RCC 7860 (cell line): ENCODE data around the gene IL17B.

ENCODE experiments used
- DNase-seq: peaks from one replicate; pipeline ENCODE4 v3.0.0-alpha.2; 2015; ENCODE audit warnings: low spot score
- FAIRE-seq: peaks from 2 replicates; lab custom pipeline; 2012; peaks lifted over from hg19 to GRCh38; lab: Jason Lieb, UNC

Gene IL17B, protein sequence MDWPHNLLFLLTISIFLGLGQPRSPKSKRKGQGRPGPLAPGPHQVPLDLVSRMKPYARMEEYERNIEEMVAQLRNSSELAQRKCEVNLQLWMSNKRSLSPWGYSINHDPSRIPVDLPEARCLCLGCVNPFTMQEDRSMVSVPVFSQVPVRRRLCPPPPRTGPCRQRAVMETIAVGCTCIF

DNA sequence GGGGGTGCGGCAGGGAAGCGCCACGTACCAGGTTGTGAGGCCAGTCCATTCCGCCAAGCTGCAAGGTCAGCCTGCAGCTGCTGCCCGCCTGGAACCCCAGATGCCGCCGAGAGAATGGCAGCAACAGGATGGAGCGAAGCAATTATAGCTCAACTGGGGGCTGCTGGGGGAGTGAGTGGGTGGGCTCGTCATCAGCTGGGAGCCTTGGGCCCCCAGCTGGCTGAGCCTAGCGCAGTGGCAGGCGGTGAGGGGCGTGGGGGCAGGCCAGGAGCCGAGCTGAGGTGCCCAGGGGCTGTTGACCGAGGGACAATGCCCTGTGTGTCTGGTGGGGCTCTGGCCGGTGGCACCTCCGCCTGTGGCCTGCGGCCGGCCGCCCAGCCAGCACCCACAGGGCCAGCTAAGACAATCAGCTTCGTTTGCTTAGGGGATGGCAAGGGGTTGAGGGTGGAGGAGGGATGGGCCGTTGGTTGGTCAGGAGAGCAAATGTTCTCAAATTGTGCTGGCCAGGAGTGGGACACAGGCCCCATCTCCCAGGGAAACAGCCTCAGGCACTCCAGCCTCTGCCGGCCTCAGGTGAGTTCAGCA lies at the start of gene IL17B:
Gene IL17B (minus strand): TSS at position 116 of the 585 bp plus-strand sequence. CDS start 67 bp downstream, at position 49.
- DNase-seq (no peak), FAIRE-seq (no peak)

DNA sequence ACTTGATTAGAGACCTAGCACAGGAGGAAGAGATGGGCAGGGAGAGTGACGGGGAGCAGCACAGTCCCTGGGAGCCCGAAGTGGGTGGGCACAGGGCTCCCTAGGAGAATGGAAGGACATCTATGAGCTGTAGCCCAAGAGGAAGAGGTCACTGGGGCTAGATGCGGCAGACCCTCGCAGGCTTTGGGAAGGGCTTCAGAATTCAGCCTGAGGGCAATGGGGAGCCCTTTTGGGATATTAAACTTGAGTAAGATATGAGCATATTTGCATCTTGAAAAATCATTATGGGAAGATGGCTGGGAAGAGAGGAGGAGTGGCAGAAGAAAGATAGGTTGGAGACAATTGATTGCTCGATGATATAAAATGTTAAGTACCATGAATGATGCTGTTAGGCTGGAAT lies 48.9 kb upstream of the IL17B start:
- DNase-seq (no peak), FAIRE-seq (no peak)

DNA sequence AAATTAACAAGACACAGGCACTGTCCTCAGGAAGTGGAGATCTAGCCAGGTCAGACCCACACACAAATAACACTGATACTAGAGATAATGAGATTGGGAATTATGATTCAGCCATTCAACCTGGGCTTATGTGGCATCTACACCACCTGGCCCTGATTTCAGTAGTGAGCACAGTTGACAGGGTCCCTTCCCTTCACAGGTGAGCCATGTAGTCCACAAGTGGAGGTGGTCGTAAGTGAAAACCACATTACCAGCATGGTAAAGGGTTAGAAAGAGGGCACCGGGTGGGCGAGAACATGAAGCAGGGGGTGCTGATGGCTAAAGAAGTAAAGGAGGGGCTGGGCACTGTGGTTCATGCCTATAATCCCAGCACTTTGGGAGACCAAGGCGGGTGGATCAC lies 48.3 kb upstream of the IL17B start:
- FAIRE-seq (no peak), DNase-seq (no peak)

DNA sequence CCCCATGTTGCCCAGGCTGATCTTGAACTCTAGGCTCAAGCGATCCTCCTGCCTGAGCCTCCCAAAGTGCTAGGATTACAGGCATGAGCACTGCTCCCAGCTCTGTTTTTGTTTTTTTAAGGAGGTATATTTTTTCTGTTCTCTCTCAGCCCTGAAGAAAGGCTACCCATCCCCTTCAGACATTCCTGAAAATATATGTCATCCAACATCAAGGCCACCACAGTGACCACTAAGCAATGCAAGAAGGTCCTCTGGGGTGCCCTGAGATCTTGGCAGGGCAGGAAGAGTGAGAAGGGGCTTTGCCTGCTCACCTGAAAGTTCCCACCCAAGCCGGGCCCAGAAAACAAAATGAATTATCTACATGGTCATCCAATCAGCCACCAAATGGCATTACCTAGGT lies 47.8 kb upstream of the IL17B start:
- DNase-seq (peak; percentile 61), FAIRE-seq (no peak)

DNA sequence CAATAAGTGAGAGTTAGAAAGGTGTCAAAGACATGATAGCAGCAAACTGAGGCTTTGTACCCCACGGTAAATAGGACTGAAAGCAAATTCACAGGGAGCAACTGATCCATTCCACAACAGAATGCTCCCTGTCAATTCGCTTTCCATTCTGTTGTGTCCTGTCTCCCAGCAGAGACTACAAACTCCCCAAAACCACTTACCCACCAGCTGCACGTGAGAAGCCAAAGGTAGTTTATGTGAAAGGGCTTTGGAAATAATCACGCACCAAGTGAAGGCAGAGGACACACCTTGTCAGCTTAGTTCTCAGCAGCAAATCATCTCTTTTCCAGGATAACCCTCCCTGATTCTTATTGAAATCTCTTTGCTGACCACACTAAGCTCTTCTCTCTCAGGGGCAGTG lies 46.6 kb upstream of the IL17B start:
- FAIRE-seq (no peak), DNase-seq (no peak)

DNA sequence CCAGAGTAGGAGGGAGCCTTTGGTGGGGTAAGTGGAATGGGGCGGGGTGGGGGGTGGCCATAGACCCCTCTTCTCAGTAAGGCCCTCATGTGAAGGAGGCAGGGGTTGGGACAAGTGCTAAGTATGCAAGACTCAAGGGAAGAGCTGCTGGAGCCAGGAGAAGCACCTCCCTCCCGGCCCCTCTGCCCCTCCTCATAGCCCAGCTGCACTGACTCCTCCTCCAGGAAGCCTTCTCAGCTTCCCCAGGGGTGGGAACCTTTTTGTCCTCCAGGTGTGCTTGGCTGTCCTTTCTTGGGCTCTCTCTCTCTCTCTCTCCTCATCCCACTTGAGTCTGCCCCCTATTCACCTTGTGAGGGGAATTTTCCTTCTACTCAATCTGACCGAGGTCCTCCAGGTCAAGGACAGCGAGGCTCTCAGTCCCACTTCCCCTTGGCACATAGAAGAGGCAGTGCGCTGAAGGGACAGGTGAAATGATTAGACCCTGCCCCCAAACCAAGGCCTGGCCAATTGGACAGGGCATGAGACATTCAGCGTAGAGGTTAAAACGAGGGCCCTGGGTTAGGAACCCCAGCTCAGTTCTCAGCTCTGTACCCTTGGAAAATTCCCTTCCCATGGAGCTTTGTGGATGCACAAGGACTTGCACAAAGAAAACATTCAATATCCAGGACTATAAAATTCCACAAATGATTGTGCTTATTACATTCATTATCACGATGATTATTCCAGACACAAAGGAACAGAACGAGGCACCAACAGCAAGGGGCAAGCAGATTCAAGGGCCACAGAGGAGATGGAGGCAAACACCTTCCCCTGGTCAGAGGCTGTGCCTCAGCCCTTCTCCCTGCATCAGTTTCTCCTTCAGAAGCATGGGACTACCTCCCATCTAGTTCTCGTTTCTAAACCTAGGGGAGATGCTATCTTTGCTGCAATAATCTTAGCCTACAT lies 45.6 kb upstream of the IL17B start:
- DNase-seq: no peak
- FAIRE-seq: no peak

DNA sequence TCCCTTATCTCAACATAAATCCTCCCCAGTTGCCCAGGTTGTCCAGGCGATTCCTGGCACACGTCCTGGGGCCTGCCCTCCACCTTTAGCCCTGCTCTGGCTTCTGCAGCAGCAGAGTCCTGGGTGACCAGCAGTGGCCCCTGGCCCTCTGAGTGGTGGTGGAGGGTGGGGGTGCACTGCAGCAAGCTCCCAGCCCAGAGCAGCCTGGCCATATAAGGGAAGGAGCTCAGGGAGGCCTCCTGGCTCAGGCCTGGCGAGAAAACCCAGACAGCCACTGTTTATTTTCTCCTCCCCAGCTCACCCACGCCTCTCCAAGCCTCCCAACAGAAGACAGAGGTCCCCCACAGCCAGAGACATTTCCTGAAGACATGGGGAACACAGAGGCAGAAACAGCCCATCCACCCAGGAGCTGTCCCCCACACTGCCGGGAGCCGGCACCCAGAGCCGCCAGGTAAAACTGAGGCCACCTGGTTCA lies 44.7 kb upstream of the IL17B start:
- no peak for FAIRE-seq
- no peak for DNase-seq

DNA sequence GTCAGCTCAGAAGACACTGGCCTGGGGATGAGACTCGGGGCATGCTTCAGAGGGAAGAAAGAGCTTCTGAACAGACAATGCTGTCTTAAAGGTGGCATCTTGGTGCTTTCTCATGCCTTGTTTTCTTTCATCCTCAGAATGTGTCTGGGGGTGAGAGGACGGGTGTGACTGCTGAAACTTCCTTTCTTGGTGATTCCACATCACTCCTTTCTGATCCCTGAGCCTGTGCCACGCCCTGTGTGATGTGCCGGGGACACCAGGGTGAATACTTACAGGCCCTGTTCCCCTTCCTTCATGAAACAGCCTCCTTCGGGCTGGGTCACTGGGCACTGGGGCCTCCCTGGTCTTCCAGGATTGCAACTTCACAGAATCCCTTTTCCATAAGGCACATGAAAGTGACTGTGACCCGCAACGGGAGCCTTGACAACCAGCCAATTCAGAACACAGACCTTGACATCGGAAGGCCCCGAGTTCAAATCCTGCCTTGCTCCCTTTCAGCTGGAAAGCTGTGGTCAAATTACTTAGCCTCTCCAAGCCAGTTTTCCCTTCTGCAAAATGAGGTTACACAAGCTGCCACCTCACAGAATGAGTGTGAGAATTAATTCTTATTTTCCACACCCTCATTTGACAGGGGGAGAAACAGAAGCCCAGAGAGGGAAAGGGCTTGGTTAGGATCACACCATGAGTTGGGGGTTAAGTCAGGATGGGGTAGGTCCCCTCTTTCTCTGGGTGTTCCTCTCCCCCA lies 44.1 kb upstream of the IL17B start:
- no peak for FAIRE-seq
- no peak for DNase-seq

DNA sequence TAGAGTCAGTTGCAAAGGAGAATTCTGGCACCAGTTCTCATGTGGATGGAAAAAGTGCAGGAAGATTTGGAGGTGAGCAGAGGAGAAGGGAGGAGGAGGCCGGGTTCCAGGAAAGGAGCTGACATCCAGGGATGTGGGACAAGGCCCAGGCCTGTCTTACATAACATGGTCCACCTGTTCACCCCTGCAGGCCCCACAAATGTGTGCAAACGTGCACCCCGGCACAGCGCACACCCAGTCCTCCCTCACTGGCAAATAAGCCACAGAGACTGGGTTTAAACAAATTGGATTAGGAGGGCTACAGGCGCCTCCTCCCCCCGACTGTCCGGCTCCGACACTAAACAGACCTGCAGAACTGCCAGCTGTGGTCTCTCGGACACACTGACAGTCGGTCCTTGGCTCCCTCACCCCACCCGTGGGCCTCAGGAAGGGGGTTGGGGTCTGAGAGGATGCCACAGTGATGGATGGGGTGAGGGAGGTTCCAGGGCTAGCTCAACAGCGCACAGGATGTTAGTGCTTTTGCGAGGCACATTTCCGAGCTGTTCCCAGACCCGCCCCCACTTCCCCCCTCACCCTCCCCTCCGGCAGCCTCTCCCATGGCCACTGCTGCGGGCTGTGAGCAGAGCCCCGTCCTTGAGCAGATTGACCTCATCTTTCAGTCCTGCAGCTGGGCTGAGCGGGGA lies 43.4 kb upstream of the IL17B start:
- no peak for FAIRE-seq
- no peak for DNase-seq

DNA sequence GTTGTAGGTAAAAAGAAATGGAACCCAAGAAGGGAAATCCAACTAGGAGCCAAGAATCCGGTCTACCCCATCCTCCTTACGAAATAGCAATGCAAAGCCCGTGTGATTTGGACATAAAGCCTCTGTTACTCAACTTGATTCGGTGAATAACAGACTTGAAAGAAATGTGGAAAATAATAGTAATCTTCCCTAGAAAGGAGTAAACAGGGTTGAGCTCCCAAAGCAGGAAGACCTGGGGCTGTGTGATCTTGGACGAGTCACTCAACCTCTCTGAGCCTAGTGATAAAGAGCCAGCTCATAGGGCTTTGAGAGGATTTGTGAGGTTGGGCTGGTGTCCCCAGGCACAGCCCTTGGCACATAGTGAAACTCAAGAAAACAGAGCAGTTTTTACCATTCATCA lies 42.7 kb upstream of the IL17B start:
- FAIRE-seq (no peak), DNase-seq (no peak)

DNA sequence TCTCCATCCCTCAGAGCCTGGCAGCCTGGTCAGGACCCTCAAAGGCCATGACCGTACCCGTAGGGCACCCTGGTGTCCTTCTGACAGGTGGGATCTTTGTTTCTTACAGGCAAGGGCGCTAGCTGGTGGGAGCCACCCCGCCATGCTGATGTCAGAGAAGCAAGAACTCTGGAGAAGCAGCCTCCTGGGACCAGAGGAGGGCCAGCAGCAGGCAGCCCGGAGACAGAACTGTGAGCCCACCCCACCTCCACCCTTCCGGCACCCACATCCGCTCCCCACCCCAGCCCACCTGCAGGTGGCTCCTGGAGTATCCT lies 42.2 kb upstream of the IL17B start:
- DNase-seq (no peak), FAIRE-seq (no peak)

DNA sequence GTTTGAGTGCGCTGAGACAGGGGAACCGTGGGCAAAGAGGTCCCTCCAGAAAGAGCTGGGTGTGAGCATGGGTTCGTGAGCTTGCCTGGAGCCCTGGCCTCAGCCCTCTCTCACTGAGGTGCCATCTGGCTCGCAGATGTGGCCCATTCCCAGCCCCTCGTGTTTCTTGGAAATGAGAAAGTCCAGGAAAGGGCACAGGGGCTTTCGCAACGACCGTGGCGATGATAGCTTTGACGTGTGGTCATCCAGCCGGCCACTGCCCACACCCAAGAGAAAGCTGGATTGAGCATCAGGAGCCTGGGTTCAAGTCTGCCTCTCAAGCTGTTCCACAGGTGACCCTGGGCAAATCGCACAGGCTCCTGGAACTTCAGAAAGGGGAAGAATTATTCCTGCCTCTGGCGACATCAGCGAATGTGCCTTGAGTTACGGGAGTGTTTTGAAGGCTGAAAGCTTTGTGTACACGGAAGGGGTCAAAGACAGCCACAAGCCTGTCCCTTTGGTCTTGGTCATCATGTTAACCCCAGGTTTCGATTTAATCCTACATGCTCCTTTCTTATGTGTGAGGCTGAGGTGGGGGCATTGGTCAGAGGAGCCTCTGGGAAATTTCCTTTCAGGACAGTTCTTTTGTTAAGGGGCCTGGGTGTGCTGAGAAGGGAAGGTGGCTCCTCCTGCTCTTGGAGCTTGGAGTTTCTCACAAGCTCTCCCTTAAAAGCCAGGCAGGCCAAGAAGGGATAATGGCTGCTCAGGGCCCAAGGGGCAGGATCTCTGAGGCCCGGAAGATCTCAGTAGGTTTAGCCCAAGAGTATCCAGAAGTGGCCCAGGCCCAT lies 41.7 kb upstream of the IL17B start:
- DNase-seq: no peak
- FAIRE-seq: no peak

DNA sequence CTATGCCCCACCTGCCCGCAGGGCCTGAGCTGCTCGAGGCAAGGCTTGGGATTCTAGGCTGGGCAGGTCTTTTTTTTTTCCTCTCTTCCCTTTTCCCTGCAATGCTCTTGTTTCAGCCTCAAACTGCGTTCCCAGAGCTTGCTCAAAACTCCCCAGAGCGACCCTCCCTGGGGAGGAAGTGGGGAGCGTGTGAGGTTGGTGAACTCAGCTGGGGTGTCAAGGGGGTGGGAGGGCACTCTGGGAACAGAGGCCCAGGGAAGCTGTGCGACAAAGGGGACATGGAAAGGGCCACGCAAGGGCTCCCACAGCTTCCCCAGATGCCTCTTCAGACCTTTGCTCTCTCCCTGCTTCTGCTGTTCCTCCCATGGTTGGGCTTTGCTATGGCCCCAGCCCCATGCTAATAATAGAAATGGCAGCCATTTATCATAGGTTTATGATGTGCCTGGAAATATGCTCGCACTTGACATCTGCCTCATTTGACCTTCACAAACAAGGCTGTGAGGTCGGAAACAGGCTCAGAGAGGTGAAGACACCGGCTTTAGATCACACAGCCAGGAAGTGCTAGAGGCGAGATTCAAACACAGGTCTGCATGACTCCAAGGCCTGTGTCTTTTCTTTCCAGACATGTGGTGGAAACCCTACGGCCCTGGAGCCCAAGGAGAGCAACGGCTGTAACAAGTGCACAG lies 40.9 kb upstream of the IL17B start:
- DNase-seq: no peak
- FAIRE-seq: no peak

DNA sequence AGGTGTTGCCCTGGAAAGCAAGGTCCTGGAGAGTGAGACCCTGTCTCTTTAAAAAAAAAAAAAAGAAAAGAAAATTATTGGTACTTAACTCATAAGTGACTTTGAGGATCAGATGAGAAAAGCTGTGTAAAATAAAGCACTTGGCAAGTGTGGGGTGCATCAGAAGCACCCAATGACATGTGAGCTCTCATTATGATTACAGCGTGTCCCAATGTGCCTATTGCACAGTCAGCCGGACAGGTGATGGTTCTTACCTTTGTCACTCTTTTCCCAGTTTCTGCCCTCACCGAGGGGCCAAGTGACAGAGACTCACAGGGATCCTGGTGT lies 40.4 kb upstream of the IL17B start:
- no peak for FAIRE-seq
- DNase-seq: no peak

DNA sequence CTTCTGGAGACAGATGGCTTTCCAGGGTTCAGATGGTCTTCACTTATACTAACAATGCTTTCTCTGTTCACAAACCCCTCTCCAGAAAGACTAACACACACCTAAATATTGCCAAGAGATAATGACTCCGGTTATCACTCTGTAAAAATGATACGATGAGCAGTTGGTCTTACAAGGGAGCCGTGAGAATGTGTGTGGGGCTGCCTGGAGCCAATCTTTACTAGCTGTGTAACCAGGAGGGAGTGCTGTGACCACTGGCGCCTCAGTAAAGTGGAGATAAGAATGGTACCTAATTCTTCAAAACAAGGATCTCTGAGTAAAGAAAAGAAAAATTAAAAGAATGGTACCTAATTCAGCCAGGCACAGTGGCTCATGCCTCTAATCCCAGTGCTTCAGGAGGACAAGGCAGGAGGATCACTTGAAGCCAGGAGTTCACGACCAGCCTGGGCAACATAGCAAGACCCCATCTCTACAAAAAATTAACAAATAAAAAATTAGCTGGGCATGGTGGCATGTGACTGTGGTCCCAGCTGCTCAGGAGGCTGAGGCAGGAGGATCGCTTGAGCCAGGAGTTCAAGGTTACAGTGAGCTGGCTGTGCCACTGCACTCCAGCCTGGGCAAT lies 39.9 kb upstream of the IL17B start:
- FAIRE-seq (no peak), DNase-seq (no peak)

DNA sequence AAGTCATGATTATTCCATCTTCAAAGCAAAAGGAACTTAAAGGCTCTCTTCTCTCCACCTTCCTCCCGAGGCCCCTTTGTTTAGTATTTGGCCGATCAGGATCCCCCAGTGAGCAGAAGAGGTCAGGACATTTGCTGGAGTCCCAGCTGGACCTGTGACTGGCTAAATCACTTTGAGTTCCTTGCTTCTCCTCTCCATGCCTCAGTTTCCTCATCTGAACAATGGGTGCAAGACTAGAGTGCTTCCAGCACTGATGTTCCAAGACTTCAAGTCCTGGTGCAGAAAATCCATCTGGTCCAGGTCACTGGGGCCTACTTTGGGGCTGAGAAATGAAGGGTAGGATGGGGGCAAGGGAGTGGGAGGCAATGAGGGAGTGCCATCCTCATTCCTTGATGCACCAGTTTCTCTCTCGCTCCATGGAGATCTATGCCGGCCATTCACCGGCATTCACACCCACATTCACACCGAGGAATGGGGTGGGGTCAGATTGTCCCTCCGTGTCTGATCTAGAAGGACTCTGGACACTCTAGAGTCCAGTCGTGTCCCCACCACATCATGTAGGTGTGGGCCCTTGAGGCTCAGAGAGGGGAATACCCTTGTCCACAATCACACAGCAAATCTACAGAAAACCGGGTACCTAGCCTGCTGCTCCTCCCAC lies 38.7 kb upstream of the IL17B start:
- no peak for DNase-seq
- FAIRE-seq: no peak

DNA sequence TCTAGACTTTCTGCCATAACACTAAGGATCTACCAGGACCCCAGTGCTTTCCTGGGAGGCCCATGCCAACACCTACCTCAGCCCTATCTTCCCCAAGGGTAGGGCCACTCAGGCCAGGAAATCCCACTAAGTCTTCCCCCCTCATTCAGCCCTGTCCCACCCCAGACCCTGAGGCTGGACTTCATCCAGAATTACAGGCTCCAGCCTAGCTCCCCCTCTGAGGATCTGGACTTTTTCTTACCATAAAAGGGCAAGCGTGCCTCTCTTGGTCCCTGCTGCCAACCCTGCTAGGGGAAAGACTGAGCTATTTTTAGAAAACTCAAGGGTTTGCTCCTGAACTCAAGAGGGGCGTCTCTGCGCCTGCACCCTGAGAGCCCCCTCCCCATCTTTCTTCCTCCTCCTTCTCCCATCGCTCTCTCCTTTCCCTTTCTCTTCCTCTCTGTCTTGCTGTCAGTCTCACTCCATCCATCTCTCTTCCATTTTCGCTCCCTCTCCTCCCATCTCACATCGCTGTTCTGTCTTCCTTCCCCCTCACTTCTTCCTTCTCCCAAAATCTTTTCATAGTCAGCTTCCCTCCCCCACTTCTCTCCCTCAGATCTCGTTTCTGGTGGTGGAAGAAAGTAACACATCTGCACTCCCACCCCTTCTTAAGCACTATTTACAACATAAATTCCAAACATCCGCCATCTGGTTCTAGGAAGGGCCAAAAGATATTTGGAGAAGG lies 38.1 kb upstream of the IL17B start:
- FAIRE-seq (no peak), DNase-seq (no peak)
